Frontal cortex (tissue), 4 donors: ENCODE data around the gene MICOS13. TPM values are rescaled to one million over a fixed set of nuclear protein-coding genes. Genes with fewer than 3 reads are reported as not detected.

Experiments used
- DNase-seq, 2 donors: peaks; one replicate each; pipeline ENCODE4 v3.0.0; 2012; ENCODE audit warnings: low spot score in 2 of 2
- FAIRE-seq: peaks from 2 replicates; lab custom pipeline; 2012; peaks lifted over from hg19 to GRCh38; lab: Jason Lieb, UNC
- total RNA-seq: library from RNA; depleted of rRNA; stranded (reverse); fragments of >200 nt; gene quantifications from one replicate; pipeline ENCODE4 v1.2.3, GENCODE V29; 2014
- donor health status: control.
- donor health status: control.
- donor health status: control.

Gene MICOS13
- total RNA-seq, 1 donor from 2014 or later = 15.1 TPM

DNA sequence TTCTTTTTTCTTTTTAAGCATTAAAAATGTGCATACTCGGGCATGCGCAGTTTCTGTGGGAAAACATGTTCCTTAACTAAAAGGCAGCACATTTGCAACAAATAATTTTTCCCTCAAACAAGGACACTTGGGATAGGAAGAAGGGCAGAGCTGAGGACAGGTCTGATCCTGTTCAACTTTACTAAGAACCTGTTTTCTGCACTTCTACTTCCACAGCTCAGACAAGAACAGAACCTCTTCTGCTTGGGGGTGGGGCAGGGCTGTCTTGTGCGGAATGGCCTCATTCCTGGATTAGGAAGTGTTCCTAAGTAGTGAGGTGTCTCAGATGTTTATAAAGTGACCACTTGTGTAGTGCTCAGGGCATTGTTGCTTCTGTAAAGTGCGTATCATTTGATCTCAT lies 39.1 kb downstream of the MICOS13 start:
- DNase-seq = no peak
- FAIRE-seq = no peak

DNA sequence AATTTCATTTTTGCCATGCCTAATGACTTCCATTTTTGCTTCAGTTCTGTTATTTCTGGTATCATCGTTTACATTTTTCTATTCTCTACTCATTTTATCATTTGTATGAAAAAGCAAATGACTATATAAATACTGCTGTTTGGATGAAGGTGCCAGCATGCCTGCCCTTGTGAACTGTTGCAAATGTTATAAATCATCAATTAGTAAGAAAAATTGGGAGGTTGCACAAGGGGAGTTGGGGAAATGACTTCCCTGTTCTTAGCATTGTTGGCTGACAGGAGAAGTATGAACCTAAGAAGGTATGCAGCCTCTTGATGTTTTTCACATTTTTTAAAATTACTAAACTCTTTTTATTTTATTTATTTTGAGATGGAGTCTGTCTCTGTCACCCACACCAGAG lies 42.3 kb downstream of the MICOS13 start:
- no peak for DNase-seq
- no peak for FAIRE-seq

DNA sequence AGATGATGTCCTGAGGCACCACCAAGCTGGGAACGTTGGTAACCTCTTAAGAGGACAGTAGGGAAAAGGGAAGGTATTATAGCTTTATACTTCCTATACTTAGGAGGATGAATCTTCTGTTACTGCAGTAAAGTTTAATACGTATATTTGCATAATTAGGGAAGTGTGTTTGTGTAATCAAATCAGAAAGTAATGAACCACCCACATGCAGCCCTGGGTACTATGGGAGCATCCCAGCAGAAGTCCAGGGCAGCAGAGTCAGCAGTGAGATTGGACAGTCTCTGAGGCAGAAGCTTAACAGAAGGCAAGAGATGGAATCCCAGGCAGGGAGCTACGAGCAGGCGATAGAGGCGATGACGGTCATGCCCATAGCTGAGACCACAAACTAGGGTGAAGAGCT lies 44.9 kb downstream of the MICOS13 start:
- DNase-seq (no peak), FAIRE-seq (no peak)

DNA sequence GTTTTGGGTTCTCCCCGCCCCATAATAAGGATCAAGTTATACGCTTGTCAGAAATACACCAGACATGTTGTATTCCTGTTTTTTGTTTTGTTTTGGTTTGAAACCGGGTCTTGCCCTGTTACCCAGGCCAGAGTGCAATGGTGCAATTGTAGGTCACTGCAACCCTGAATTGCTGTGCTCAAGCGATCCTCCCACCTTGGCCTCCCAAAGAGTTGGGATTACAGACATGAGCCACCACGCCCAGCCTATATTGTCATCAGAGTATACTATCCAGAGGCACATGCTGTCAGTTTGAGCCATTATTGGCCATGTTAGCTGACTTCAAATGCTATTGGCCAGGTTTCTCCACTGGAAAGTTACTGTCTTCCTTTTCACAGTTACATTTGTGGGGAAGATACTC lies 47.7 kb downstream of the MICOS13 start:
- no peak for DNase-seq
- no peak for FAIRE-seq

DNA sequence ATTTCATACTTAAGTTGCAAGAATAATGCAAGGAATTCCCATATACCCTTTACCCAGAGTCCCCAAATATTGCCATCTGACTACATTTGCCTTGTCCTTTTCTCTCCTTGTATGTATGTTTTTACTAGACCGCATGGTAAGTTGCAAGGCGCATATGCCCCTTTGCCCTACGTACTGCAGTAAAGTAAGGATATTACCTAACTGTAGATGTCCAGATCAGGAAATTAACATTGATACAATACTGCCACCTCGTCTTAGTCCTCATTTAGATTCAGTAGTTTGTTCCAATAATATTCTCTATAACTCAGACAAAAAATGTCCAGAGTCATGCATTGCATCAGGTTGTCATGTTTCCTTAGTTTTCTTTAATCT lies 48.1 kb downstream of the MICOS13 start:
- FAIRE-seq = no peak
- no peak for DNase-seq

DNA sequence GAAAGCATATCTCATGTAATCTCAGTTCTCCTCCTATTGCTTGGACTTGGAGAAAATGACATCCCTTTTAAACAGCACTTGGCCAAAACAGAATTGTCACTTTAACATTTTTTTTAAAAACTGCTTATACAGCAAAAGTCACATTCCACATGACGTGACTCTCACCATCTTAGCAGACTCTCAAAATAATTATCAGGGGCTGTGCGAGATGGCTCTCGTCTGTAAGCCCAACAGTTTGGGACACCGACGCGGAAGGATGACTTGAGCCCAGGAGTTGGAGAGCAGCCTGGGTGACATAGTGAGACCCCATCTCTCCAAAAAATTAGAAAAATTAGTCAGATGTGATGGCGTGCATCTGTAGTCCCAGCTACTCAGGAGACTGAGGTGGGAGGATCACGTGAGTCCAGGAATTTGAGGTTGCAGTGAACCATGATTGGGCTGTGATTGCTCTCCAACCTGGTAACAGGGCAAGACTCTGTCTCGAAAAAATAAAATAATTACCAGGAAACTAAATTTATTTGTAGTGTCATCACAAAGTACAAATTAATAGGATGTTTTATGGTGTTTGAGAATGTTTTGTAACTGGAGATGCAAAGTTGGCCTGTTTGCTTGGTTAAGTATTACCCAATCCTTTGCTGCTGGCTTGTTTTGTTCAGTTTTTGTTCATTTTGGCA lies 48.6 kb downstream of the MICOS13 start:
- no peak for DNase-seq
- FAIRE-seq = no peak

DNA sequence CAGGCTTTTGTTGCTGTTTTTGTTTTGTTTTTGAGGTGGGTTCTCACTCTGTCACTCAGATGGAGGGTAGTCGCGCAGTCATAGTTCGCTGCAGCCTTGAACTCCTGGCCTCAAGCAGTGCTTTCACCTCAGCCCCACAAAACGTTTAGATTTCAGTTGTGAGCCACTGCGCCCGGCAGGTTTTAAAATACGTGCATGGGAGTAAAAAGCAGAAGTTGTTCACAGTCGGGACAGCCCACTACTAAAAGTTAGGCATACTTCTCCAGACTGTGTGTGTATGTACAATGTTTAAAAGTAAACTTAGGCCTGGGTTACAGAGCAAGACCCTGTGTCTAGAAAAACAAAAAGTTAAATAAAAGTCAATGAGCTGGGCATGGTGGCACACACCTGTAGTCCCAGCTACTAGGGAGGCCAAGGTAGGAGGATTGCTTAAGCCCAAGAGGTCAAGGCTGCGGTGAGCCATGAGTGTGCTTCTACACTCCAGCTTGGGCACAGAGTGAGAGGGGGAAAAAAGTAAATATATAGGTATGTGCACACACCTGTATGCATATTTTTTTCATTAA lies 51.3 kb downstream of the MICOS13 start:
- FAIRE-seq = no peak
- no peak for DNase-seq

DNA sequence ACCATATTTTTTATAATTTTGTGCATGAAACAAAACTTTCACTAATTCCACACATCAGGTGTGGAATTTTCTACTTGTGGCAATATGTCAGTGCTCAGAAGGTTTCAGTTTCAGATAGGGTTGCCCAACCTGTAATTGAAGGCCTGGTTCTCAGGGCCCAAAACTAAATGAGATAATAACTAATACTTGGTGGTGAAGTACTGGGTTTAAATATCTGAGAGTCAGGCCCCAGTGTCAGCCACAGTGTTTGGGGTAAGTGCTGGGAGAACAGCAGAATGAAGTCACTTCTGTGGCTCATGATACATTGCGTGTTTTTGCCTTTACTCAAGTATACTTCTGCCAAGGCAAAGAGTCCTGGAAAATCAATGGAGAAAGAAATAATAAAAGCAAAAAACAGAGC lies 51.9 kb downstream of the MICOS13 start:
- DNase-seq (no peak), FAIRE-seq (no peak)

Other genes starting within 250 kb of the MICOS13 start
- gene ZNRF4, start 225.1 kb downstream of the MICOS13 start, total RNA-seq = not detected
- gene TINCR, start 112.6 kb downstream of the MICOS13 start, total RNA-seq = 0.41 TPM
- gene SAFB2, start 57.7 kb downstream of the MICOS13 start, total RNA-seq = 37.9 TPM
- gene SAFB, start 57.4 kb downstream of the MICOS13 start, total RNA-seq = 86.4 TPM
- 27.3 TPM for gene HSD11B1L, start 511 bp upstream of the MICOS13 start, total RNA-seq
- 262 TPM for gene RPL36, start 9.8 kb upstream of the MICOS13 start, total RNA-seq
- 39.9 TPM for gene LONP1, start 39.6 kb upstream of the MICOS13 start, total RNA-seq
- gene CATSPERD, start 40.1 kb upstream of the MICOS13 start, total RNA-seq = 0.41 TPM
- 0.41 TPM for gene PRR22, start 104.2 kb upstream of the MICOS13 start, total RNA-seq
- 13.9 TPM for gene DUS3L, start 110.6 kb upstream of the MICOS13 start, total RNA-seq
- not detected for gene NRTN, start 124.6 kb upstream of the MICOS13 start, total RNA-seq
- gene FUT6, start 159.2 kb upstream of the MICOS13 start, total RNA-seq = not detected
- gene FUT3, start 170.9 kb upstream of the MICOS13 start, total RNA-seq = not detected
- gene FUT5, start 190.0 kb upstream of the MICOS13 start, total RNA-seq = not detected
- gene NDUFA11, start 223.3 kb upstream of the MICOS13 start, total RNA-seq = 97.8 TPM
- gene VMAC, start 224.4 kb upstream of the MICOS13 start, total RNA-seq = 3.7 TPM
- gene CAPS, start 233.7 kb upstream of the MICOS13 start, total RNA-seq = 2.4 TPM